HG03103 (cell line): ENCODE data around the gene PLEKHH2.
"Not testable (repeated sequence)": the region's sequence is repeated elsewhere in the genome, so short reads cannot be mapped to it uniquely, and the experiment has no call there.

Experiments
- ATAC-seq: cut with Tn5 transposase; IDR thresholded peaks from one replicate; pipeline ENCODE4 v1.9.1; 2021; ENCODE audit warnings: low read depth; ENCODE audit not compliant: unreplicated experiment

The PLEKHH2 gene

GRCh38 chr2:43714164-43714563, 77.1 kb downstream of the PLEKHH2 start:
- no peak for ATAC-seq

- ATAC-seq: no peak
Observed at GRCh38 chr2:43715300-43716098, 78.4 kb downstream of the PLEKHH2 start.

- ATAC-seq: no peak
Observed at GRCh38 chr2:43717322-43717721, 80.3 kb downstream of the PLEKHH2 start.

- ATAC-seq: no peak
Observed at GRCh38 chr2:43718530-43719124, 81.6 kb downstream of the PLEKHH2 start.

GRCh38 chr2:43724728-43725526, 87.9 kb downstream of the PLEKHH2 start:
- no peak for ATAC-seq

- no peak for ATAC-seq
Observed at GRCh38 chr2:43725711-43726246, 88.7 kb downstream of the PLEKHH2 start.

GRCh38 chr2:43726961-43727633, 90.0 kb downstream of the PLEKHH2 start:
- not testable (repeated sequence) for ATAC-seq

GRCh38 chr2:43727634-43728014, 90.6 kb downstream of the PLEKHH2 start:
- ATAC-seq: no peak

GRCh38 chr2:43729491-43730174, 92.6 kb downstream of the PLEKHH2 start:
- ATAC-seq: no peak

- no peak for ATAC-seq
Observed at GRCh38 chr2:43731211-43731610, 94.2 kb downstream of the PLEKHH2 start.

- ATAC-seq: no peak
Observed at GRCh38 chr2:43736637-43737036, 99.6 kb downstream of the PLEKHH2 start.

- no peak for ATAC-seq
Observed at GRCh38 chr2:43737097-43737854, 100.2 kb downstream of the PLEKHH2 start.

GRCh38 chr2:43737855-43738254, 100.8 kb downstream of the PLEKHH2 start:
- ATAC-seq: no peak

- no peak for ATAC-seq
Observed at GRCh38 chr2:43738257-43738656, 101.2 kb downstream of the PLEKHH2 start.

GRCh38 chr2:43743706-43744105, 106.6 kb downstream of the PLEKHH2 start:
- no peak for ATAC-seq

- ATAC-seq: no peak
Observed at GRCh38 chr2:43745457-43745856, 108.4 kb downstream of the PLEKHH2 start.

GRCh38 chr2:43748333-43748732, 111.3 kb downstream of the PLEKHH2 start:
- ATAC-seq: no peak

GRCh38 chr2:43749583-43749982, 112.5 kb downstream of the PLEKHH2 start:
- no peak for ATAC-seq

- ATAC-seq: no peak
Observed at GRCh38 chr2:43751476-43751990, 114.5 kb downstream of the PLEKHH2 start.
